CD4-positive, alpha-beta T cell treated with Interleukin-21 for 1 hour (primary cell): ENCODE results near the gene PAFAH1B2.
"Not testable (repeated sequence)": the region's sequence is repeated elsewhere in the genome, so short reads cannot be mapped to it uniquely, and the experiment has no call there.

Experiments used
- DNase-seq: peaks from one replicate; pipeline ENCODE4 v3.0.0-alpha.2; 2020

PAFAH1B2 gene

DNA sequence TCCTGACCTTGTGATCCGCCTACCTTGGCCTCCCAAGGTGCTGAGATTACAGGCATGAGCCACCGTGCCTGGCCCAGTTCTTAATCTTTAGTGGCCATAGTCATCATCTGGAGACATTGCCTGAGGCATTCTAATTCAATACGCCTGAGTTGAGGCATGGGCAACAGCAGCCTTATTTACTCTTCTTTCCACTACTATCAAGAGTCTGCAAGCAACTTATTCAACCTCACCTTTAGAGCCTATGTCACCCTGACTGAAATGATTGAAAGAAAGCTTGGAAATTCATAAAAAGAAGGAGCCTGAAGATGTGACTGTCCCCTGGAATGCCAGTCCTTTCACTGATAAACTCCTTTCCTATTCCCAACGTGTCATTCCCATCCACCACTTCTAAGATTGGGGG is 15.8 kb upstream of the PAFAH1B2 start:
- no peak for DNase-seq

DNA sequence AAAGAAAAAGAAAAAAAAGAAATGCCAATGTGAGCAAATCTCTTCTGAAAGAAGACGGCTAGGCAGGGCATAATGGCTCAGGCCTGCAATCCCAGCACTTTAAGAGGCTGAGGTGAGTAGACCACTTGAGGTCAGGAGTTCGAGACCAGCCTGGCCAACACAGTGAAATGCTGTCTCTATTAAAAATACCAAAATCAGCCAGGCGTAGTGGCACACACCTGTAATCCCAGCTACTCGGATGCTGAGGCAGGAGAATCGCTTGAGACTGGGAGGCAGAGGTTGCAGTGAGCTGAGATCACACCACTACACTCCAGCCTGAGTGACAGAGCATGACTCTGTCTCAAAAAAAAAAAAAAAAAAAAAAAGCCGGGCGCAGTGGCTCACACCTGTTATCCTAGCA is 13.7 kb upstream of the PAFAH1B2 start:
- DNase-seq, result not testable (repeated sequence)

DNA sequence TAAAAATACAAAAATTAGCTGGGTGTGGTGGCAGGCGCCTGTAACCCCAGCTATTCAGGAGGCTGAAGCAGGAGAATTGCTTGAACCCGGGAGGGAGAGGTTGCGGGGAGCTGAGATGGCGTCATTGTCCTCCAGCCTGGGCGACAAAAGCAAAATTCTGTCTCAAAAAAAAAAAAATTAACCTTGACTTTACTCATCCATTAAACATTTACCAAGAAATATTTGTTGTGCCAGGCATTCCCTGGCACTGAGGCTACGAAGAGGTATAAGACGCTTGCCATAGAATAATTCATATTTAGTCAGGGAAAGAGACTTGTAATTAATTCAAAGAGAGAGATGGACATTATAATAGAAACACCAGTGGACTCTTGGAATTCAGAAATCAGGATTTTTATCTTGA is 13.2 kb upstream of the PAFAH1B2 start:
- no peak for DNase-seq

DNA sequence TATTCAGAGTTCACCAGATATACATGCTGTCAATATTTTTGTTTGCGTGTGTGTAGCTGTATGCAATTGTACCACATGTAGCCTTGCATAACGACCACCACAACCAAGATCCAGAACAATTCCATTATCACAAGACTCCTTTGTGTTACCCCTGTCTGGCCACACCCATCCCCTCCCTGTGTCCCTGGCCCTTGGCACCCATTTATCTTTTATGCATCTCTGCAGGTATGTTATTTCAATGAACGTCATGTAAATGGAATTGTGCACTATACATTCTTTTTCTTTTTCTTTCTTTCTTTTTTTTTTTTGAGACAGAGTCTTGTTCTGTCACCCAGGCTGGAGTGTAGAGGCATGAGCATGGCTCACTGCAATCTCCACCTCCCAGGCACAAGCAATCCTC is 9.7 kb upstream of the PAFAH1B2 start:
- no peak for DNase-seq

DNA sequence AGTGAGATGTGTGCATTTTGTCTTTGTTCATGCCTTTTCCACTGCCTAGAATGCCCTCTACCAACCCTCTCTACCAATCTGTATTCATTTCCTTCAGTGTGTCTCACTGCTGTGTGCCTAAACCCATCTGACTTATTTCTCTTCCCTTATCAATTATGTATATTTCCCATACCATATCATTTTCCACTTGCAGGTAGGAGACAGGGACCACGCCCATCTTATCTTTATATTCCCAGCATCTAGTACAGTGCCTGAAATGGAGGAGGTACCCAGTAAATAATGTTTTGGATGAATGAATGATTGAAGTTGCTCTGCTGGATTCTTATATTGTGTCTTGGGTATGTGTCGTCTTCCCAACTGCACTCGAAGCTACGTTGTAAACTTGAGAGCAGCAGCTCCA is 9.1 kb upstream of the PAFAH1B2 start:
- not testable (repeated sequence) for DNase-seq

DNA sequence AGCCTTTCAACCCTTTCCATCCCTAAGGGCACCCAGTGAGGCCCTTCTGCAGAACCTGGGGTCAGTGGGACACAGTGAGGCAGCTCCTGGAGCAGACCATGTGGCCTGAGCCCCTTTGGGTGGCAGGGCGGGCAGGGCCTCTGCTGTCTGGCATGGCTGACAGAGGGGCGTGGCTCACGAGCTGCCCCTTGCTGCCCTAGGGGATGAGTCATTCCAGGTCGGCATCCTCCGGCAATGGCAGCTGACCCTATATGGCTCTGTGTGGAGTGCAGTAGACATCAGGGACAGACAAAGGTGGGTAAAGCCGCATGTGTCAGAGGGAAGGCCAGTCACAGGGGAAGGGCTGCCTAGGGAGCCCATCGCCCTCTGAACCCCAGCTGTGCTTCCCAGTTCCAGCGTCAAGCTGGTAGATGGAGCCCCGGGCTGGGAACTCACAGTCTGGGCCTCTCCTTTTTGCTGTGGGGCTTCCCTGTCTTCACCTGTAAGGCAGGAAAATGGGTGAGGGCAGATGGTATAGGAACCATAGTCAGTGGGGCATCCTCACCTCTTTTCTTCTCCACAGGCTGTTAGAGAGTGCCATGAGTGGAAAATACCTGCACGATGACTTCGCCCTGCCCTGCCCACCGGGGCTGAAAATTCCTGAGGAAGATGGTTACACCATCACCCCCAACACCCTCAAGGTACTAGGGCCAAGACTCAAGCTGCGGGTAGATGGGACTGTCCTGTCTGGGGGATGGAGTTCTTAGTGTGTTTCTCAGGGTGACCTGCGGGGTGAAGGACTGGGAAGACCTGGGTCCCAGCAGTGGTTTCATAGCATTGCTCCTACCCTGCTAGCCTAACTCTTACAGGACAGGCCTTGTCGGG is 6.6 kb upstream of the PAFAH1B2 start:
- DNase-seq, result not testable (repeated sequence)

DNA sequence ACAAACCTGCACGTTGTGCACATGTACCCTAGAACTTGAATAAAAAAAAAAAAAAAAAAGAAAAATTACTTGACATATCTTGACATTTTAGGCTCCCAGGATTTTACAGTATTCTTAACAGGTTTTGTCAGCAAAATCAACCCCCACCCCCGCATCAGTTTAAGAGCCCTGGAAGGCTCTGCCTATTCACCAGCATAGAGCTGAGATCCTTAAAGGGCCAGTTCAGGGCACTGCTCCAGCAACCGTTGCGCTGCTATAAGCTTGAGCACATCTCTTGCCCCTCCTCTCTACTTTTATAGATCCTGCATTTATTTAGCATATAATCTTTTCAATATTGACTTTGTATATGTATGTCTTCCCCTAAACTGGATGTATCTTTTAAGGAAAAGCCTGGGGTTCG is 697 bp upstream of the PAFAH1B2 start:
- peak; percentile 28 for DNase-seq

DNA sequence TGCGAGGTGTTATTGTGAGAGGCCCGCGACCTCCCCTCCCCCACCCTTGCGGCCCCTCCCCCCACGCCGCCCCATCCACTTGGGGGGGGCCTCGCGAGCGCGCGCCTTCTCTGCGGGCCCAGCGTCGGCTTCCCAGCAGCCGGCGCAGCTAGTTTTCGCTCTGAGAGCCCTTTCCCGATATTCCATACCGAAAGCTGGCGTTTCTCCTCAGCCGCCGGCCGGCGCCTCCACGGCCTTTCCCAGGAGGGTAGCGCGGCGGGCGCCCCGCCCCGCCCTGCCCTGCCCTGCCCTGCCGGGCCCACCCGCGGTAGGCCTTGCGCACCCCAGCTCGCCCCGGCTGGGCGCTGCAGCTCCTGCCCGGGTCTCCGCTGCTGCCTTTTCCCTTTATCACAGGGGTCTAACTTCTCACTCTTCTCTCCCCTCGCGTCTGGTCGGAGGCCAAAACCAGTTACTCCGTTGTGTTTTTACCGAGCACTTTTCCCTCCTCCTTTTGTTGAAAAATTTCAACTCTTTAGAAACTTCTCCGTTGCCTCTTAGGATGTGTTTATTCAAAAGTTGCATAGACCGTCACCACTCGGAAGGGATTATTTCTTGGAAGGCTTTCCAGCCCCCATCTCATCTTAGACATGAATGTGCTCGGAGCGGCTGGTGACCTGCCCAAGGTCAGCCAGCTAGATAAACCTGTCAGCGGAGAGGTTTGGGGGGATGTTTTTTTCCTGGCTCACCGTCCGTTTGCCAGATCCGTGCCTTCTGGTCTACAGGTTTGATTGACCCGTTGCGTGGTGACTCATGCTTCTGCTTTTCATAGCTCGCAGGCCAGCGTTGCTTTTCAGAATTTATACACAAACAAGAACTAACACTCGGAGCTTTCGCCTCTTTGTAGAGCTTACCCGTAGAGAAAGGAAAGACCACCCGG is 648 bp downstream of the PAFAH1B2 start:
- DNase-seq, result peak; percentile 20

DNA sequence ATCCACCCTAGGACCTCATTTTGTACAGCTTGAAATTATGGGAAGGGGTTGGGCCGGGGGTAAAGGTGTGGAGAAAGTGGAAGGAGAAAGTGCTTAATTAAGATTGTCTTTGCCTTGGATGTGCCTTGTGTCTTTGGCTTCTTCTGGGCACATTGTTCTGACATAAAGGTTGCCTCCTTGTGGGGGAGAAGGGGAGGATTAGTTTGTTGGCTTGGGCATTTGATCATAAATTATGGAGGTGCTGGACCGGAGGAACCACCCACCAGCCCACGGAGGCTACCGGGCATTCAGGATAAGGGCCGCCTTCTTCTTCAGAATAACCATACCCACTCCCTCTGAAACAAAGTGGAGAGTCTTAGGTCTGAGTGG is 1.3 kb downstream of the PAFAH1B2 start:
- peak; percentile 39 for DNase-seq

DNA sequence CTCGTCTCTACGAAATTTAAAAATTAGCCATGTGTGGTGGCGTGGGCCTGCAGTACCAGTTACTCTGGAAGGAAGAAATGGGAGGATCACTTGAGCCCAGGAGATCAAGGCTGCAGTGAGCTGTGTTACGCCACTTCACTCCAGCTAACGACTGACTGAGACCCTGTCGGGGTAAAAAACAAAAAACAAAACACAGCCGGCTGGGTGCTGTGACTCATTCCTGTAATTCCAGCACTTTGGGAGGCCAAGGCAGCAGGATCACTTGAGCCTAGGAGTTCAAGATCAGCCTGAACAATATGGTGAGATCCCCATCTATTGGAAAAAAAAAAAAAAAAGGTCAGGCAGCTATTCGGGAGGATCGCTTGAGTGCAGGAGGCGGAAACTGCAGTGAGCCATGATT is 2.4 kb downstream of the PAFAH1B2 start:
- DNase-seq, result no peak

DNA sequence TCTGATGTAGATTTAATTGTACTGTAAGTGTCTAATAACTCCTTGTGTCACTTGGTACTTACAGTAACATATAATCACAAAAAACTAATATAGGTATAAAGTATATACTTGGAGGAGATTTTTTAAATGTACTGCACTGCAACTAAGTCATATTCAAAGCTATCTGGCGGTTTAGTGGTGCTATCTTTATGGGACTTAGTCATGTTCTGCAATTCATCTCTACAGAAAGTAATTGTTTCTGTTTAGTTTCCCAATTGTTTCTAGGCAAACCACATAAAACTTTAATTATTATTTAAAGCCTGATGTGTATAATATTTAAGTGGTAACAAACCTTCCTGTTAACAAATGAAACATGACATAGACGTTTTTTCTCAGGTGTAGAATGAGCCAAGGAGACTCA is 8.0 kb downstream of the PAFAH1B2 start:
- DNase-seq, result no peak

DNA sequence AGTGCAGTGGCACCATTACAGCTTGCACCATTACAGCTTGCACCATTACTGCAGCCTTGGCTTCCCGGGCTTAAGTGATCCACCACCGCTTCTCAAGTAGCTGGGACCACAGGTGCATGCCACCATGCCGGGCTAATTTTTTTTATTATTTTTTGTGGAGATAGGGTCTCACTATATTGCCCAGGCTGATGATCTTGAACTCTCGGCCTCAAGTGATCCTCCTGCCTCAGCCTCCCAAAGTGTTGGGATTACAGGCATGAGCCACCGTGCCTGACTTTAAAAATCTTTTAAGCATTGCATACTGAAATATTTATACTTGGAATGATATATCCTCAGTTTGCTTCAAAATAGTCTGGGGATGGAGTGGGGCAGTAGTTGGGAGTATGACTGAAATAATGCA is 10.4 kb downstream of the PAFAH1B2 start:
- DNase-seq, result no peak

DNA sequence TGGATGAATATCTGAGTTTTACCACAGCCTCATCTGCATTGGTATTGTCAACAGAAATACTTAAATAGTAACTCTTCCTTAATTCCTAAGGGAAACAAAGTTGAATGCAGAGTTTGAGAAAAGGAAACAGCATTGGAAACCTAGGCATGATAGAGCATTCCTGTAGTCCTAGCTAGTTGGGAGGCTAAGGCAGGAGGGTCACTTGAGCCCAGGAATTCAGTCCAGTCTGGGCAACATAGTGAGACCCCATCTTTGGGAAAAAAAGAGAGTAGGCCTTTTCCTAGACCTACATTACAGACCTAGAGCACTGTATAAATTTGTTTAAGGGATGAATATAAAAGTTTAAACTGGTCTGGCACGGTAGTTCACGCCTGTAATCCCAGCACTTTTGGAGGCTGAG is 13.4 kb downstream of the PAFAH1B2 start:
- no peak for DNase-seq

DNA sequence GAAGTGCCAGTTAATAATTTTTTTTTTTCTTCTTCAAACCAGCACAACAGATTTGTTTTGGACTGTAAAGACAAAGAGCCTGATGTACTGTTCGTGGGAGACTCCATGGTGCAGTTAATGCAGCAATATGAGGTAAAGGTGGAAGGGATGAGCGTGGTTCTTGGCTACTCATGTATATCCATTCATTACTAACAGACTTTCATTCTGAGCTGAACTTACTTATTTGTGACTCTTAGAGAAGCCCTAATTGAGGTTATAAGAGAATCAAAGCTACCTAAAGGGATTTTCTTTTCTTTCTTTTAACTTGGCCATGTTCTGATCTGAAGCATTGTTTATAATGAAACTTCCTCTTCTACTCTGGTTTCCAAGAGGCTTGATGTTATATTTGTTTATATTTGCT is 15.8 kb downstream of the PAFAH1B2 start:
- DNase-seq, result no peak

DNA sequence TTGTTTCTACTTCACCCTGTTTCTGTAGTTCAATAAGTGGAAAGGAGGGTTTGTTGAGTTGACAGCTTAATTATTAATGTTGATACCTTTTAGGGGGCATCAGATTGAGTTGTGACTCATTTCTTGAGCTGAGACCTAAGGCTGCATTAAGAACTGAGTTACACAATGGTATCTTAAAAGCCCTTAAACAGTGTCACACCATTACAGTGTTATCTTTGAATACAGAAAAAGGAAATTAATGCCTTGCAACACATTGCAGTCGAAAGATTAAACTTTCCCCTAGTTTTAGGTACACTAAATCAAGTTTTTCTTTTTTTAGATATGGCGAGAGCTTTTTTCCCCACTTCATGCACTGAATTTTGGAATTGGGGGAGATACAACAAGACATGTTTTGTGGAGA is 16.7 kb downstream of the PAFAH1B2 start:
- DNase-seq, result no peak

DNA sequence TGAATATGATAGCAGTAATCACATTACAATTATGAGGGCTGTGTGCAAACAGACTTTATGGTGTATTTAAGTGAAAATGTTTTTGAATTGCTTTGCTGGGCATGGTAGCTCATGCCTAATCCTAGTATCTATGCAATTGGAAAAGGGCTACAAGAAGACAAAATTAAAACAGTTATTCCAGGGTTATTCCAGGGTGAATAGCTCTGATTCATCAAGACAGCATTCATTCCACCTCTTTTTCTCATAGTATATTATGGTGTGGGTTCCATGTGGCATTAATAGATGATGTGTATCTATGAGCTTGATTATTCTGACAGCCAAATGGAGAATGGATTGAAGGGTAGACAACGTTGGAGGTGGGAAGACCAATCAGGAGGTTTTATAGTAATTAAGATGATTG is 22.4 kb downstream of the PAFAH1B2 start:
- no peak for DNase-seq

DNA sequence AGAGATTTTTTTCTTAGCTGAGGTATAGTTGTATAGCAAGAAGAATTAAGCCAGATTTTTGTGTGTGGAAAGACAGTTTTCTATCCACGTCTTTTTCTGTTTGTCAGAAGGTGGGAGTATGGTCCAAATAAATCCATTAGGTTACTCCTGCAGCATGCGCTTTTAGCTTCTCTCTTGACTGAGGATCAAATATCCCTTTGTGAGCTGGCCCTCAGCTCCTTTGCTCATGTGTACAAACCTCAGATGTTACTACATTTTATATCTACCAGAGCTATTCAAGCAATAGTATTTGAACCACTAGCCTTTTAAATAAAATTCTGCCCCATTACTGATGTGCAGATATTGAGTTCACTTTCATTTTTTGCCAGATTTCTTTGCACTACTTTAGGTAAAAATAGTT is 25.6 kb downstream of the PAFAH1B2 start:
- DNase-seq, result no peak

DNA sequence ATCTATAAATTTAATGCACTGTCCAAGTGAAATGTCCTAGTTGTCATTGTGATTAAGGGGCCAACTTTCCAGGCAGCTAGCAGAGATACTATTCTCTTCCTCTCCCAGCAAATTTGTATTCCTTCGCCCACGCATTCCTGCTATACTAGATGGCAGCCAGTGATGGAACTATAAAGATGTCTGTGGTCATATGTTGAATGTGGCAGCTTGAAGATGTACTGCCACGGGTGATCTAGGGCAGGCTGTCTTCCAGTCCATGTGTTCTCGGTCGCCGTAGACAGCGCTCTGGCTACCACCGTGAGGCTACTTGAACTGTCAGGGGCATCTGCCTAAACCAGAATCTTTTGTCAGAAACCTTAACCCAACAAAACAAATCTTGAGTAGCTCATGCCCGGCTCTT is 26.1 kb downstream of the PAFAH1B2 start:
- DNase-seq, result no peak

DNA sequence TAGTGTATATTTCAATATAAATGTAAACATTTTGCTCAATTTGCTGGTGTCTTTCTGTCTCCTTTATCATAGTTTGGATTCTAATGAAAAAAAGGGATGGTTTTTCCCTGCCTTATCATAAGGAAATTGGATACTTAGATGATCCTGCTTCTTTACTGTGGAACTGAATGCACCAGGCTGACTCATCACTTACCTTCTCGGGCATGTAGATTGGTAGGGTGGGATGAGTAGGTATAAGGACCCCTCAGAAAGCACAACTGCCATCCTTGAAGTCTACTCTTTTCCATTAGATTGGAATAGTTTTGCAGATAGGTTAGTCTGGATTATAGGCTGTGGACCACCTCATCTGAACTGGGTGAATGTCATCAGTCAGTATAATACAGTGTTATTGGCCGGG is 26.9 kb downstream of the PAFAH1B2 start:
- no peak for DNase-seq

DNA sequence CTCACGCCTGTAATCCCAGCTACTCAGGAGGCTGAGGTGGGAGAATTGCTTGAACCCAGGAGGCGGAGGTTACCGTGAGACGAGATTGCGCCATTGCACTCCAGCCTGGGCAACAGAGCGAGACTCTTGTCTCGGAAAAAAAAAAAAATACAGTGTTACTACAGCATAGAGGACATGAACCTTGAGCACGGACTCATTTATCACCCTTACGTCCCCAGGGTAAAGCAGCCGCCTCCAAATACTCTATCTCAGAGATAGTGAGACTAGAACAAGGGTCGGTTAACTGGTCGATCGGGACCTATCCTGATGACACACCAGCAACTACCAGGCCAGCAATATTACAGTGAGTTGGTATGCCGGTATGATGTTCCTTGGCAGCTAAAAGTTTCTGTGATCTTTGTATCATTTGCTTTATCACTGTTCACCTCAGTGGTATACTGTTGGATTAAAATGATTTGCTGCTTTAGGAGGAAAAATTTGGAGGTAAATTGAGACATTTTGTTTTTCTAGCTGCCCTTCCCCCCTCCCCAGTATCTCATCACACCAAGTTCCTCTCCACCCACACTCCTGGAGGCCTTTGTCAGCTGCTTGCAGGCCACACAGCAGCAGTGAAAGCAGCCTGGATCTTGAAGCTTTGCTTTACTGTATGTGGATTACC is 27.4 kb downstream of the PAFAH1B2 start:
- no peak for DNase-seq

DNA sequence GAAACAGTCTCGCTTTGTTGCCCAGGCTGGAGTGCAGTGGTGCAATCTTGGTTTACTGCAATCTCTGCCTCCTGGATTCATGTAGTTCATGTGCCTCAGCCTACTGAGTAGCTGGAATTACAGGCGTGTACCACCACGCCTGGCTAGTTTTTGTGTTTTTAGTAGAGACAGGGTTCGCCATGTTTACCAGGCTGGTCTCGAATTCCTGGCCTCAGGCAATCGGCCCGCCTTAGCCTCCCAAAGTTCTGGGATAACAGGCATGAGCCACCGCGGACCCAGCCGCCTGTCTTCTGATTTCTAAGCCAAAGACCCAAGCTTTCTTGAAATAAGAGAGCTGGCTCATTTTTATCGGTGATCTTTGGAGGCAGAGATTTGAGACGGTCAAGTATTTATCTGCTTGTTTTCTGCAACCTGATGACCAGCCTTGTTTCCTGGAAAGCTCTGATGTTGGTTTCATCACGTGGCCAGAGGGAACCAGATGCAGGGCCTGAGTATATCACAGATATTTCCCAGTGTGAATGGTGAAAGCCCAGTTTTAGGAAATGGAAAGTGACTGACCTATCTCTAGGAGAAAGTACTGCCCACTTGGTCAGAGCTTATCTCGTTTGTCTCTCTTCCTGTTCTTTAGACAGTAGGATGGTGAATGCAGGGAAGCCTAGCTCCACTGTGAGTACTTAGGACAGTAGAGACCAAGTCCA is 28.8 kb downstream of the PAFAH1B2 start:
- no peak for DNase-seq

DNA sequence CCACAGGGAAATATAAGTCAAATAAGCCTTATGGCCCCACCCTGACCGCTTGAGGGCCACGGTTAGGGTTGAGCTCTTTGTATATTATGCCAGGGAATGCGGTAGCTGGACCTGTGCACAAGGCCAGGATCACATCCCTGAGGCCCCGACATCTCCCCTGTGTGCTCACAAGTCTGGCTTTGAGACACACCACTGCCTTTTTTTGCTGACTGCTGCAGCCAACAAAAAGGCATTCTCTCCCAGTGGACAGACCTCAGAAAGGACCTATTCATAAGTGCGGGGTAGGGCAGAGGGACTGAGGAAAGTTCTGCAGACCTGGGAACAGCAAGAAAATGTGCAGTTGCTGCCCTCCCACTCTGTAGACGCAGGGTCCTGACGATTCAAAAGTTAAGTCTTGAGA is 31.0 kb downstream of the PAFAH1B2 start:
- no peak for DNase-seq

DNA sequence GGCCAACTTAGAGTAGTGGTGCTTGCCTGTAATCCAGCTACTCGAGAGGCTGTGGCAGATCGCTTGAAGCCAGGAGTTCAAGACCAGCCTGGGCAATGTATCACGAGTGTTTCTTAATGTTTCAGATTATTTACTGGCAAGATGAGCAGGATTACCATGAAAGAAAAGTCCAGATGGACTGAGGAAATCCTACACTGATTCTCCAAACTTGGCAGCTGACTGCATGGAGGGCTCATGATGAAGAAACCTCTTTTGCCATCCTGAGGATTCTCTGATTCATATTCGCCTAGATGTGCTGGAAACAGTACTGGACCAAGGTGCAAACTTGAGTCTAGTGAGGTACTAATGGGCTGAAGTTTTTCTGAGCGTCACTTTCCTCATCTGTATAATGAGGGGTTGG is 31.7 kb downstream of the PAFAH1B2 start:
- DNase-seq, result no peak
